M059J (cell line): ENCODE data around the gene VAV2. TPM values are rescaled to one million over a fixed set of nuclear protein-coding genes. Genes with fewer than 3 reads are reported as not detected.
A peak's percentile ranks its signal among the peaks of the same experiment; 100 is the strongest.
"Not testable (repeated sequence)": the region's sequence is repeated elsewhere in the genome, so short reads cannot be mapped to it uniquely, and the experiment has no call there.

ENCODE experiments used
- DNase-seq: peaks from one replicate; pipeline ENCODE4 v3.0.0-alpha.2; 2012; ENCODE audit warnings: low read depth
- total RNA-seq: library from RNA; depleted of rRNA; stranded (reverse); fragments of >200 nt; shearing (Covaris generic); gene quantifications from 2 replicates; pipeline ENCODE4 v1.2.3, GENCODE V29; 2014

VAV2 gene
- total RNA-seq, 1 experiment from 2014 or later, result 17.2 TPM

- DNase-seq, result no peak
Measured at GRCh38 chr9:133998915-133999595, 6.9 kb upstream of the VAV2 start.

- DNase-seq, result no peak
Measured at GRCh38 chr9:133997584-133997983, 5.5 kb upstream of the VAV2 start.

- no peak for DNase-seq
Measured at GRCh38 chr9:133996531-133997520, 4.7 kb upstream of the VAV2 start.

GRCh38 chr9:133995012-133995896 lies 3.1 kb upstream of the VAV2 start:
- DNase-seq, result peak; percentile 74

DNA sequence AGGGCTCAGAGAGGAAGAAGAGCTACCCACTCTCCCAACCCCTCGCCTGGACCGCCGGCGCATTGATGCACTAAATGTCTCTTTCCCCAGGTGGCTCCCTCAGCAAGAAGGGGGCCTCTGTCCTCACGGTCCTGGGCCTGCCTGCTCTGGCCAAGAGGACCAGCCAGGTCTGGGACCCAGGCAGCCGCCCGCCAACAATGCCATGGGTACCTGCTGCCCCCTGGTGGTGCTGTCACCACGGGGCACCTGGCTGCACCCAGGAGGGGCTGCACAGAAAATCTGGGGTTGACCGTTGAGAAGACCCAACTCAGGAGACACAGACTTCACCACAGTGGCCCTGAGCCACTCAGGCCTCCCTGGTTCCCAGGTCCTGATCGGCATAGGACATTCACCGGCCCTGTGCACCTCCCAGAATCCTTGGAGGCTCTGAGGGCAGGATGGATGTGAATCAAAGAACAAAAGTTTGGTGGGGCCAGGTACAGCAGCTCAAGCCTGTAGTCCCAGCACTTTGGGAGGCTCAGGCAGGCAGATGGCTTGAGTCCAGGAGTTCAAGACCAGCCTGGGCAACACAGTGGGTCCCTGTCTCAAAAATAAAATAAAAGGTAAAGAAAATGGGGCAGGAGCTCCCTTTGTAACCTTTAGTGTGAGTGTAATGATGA lies 2.4 kb upstream of the VAV2 start:
- DNase-seq, result peak; percentile 68

- DNase-seq, result no peak
Measured at GRCh38 chr9:133993635-133994253, 1.6 kb upstream of the VAV2 start.

DNA sequence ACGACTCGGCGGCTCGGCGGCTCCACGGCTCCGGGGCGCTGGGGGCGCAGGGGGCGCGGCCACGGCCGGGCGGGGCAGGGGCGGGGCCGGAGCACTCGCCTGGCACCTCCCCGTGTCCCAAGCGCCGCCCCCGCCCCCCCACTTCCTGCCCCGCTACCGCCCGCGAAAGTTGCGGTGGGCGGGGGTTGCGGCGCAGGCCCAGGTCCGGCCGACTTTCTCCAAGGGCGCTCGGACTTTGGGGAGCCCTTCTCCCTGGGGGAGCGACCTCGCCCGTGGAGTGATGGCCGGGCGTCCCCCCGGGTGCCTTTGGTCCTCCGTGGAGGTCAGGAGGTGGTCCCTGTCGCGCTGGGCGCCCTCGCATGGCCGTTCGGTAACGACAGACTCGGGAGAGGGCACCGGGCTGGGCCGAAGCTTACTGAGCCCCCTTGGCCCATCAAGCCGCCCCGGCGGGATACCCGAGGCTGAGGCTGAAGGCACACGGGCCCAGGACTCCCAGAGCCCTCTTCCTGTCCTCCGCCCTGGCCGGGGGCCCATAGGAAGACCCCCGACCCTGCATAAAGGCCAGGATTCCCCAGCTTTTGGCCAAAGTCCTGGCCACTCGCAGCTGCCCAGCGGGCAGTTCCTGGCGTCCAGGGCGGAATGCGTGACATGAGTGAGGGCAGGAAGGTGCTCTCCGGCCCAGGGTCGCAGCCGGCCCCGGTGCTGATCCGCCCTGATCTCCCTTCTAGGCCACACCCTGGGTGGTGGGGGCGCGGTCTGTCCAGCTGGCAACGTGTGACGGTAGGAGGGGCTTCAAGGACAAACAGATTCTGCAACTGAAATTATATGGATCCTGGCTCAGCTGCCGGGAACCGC lies 883 bp upstream of the VAV2 start:
- peak; percentile 91 for DNase-seq

- DNase-seq, result peak; percentile 27
Measured at GRCh38 chr9:133991214-133991921, 756 bp downstream of the VAV2 start.

- DNase-seq, result peak; percentile 90
Measured at GRCh38 chr9:133990366-133991213, 1.5 kb downstream of the VAV2 start.

GRCh38 chr9:133989625-133990365 lies 2.3 kb downstream of the VAV2 start:
- no peak for DNase-seq

- not testable (repeated sequence) for DNase-seq
Measured at GRCh38 chr9:133988771-133989170, 3.4 kb downstream of the VAV2 start.

DNA sequence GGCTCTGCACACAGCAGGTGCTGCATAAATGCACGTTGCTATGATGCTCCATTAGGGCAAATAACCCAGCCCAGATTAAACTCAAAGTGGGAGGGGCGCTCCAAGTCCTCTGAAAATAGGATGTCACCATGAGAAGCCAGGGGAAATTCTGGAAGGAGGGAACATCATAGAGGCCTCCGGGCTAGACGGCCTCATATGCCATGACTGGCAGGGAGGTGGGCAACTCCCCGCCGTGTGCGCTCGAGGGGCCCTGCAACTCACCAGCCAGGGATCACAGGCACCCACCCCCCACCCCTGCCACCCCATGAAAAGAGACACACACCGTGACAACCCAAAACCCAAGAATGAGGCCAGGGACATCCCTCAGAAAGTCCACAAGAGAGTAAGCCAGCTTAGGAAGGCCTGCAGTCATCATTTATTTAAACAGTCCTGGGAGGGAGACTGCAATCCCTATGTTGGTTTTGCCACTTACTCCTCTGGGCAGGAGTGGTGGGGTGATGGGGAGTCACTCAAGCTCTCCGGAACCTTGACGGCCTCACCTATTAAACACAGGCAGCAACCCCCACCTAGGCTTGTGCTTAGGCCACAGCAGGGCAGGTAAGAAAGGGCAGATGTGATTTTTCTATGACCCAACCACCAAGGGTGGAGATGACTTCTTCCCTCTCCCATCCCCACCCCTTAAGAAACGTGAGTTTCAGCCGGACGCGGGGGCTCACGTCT lies 4.0 kb downstream of the VAV2 start:
- no peak for DNase-seq

DNA sequence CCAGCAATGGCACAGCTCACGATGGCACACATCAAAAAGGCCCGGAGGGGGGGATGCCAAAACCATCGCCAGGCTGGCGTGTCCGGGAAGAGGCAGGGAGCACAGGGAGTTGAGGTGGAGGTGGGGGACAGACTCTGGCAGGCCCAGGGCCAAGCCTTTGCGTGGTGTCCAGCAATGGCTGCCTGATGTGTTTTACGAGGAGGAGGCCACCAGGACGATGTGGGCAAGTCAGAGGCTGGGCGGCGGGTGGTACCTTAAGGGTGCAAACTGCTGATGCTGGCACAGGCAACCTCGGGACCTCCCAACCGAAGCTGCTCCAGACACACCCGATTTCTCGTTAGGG lies 4.7 kb downstream of the VAV2 start:
- DNase-seq, result no peak

DNA sequence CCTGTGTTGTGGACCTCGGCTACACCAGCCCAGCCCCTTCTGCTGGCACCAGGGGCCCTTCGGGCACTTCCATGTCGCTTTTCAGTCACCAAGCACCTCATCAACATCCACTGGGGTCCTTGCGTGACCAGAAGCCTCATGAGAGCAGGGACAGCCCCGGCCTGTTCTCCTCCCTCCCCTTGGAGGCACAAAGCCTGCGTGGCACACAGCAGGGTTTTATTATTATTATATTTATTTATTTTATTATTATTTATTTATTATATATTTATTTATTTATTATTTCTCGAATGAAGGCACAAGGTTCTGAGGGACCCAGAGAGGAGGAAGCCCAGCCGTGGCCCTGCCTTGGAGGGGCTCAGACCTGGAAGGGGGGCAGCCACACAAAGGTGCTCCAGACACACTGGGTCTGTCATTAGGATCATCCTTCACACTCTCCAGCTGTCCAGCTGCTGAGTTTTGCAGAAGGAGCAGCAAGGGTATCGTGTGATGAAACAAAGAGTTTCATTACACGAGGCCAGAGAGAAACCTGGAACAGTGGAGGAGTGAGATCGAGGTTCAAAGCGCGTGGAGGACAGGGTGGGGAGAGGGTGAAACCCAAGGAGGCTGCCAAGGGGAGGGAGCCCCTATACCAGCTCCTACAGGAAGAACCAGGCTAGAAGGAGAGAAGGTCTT lies 5.2 kb downstream of the VAV2 start:
- no peak for DNase-seq

DNA sequence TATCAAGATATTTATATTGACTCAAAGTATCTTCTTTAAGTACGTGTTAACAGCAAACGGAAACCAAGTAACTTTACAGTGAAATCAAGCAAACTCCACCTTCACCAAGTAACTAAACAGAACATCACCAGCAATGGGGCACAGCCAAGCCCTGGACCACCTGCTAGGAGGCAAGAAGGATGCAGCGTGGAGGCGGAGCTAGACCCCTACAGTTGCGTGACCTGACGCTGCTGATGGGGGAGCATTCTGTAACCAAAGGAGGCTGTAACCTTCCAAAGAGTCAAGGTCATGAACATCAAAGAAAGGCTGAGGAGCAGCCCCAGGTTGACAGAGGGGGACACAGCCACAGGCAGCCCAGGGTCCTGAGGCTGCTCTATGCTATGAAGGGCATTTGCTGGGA lies 6.1 kb downstream of the VAV2 start:
- DNase-seq, result no peak

GRCh38 chr9:133982971-133983720 lies 9.0 kb downstream of the VAV2 start:
- no peak for DNase-seq
